GM21447 (cell line): Measurements from ENCODE around the gene PACSIN1.

Experiments used
- ATAC-seq: cut with Tn5 transposase; IDR thresholded peaks from one replicate; pipeline ENCODE4 v1.9.1; 2021; ENCODE audit not compliant: unreplicated experiment

PACSIN1 gene

DNA sequence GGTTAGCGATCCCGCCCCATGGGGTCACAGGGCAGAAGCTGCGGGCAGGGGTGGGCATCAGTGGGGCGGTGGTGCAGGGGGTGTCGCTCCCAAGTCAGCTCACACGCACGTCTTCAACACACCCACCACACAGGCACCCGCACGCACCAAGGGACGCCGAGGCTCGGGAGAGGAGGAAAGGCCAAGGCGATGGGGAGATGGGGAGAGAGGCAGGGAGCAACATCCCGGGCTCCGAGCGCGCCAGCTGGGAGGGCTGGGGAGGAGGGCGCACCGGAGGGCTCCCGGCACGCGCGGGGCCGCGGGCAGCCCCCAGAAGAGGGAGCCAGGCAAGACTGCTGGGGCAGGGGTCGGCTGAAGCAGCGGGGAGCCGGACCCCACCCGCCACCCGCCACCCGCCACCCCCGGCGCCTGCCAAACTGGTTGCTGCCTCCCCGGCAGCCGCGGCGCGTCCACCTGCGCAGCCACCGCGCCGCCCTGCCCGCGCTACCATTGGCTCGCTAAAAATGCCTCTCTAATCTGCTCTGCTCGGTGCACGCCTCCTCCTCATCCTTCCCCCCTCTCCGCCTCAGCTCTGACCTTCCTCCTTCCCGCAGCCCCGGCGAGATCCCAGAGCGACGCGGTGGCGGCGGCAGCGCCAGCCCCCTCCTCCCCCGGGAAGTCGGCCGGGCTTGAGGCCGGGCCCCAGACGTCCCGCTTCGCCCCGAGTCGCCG is at the start of gene PACSIN1:
Gene PACSIN1 (plus strand): TSS at position 546 of the 711 bp plus-strand sequence. CDS start 60,230 bp downstream, outside the sequence.
- ATAC-seq = no peak

GRCh38 chr6:34416877-34417371 is 49.0 kb upstream of the PACSIN1 start:
- no peak for ATAC-seq

DNA sequence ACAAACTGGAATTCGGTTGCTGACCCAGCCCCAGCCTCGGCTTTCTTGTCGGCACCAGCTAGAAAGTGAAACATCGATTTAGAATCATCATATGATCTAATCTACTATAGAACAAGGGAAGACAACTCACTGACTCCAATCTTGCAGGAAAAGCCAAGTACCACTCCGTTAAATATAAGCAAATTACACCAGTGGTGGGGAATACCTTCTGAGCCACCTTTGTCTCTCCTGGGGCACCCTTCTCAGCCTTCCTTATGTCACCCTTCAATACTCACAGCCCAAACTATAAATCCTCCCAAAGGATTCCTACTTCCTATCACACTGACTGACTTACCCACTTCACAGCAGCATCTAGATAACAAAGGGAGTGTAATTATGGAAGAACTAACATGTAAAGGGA is 47.5 kb upstream of the PACSIN1 start:
- no peak for ATAC-seq

DNA sequence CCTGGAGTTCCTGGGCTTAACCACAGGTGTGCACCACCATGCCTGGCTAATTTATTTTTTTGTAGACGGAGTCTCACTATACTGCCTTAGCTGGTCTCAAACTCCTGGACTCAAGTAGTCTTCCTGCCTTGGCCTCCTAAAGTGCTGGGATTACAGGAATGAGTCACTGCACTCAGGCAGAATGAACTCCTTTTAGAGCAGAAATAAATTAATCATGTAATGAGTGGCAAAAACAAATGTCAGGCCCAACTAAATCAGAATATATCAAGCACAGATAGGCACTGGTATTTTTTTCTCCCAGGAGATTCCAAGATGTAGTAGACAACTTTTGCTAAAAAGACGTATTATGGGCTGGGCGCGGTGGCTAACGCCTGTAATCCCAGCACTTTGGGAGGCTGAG is 42.6 kb upstream of the PACSIN1 start:
- ATAC-seq = no peak

GRCh38 chr6:34424200-34425131 is 41.4 kb upstream of the PACSIN1 start:
- no peak for ATAC-seq

GRCh38 chr6:34425132-34425497 is 40.8 kb upstream of the PACSIN1 start:
- no peak for ATAC-seq

DNA sequence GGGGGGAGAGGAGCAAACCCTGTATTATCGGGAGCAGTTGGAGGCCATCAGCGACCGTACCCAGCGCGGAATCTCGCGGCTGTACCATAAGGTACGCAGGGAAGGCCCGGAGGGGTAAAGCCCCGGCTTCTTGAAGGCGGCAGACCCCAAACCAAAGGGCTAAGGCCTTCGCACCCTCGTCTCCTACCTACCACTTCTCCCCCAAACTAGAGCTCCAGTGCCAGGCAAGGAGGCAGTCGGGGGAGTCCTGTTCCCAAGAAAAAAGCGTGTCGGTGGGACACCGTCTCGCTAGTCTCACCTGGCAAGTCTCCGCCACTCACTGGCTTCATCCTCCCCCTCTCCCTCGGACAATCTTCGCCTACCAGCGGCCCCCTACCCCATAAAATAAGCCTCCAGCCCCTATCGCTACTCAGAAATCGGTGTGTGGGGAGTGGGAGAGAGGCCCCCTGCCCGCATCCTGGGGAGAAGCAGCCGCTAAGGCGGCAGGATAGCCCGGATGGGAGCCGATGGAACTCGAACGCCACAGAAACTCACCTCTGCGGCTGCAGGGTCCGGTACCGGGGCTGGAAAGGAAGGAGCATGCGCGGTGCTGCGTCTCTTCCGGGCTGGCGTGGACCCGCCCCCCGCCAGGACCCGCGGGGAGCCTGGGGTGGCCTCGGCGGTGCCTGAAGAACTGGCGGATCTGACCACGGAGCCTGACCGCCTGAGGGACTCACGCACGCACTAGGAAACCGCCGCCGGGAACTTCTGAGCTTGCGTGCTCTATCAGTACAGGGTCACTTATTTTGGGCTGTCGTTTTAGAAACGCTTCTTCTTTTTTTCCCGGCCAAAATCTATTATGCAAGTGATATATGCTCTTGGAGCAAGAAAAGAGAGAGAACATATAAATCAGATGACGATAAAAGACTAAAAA is 40.1 kb upstream of the PACSIN1 start, which contains the start of gene RPS10:
Gene RPS10 (minus strand): TSS at position 572 of the 913 bp plus-strand sequence. CDS start 848 bp downstream, outside the sequence.
- ATAC-seq = peak; percentile 83

DNA sequence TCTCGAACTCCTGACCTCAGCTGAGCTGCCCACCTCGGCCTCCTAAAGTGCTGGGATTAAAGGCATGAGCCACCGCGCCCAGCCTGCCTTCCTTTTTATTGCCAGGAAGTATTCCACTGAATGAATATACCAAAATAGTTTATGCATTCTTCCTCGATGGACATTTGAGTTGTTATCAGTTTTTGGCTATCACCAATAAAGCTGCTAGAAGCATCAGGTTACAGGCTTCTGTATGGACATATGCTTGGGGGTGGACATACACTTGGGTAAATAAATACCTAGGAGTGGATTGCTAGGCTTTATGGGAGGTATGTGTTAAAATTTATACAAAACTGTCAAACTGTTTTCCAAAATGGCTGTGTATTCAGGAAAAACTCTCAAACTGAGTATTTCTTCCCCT is 30.0 kb upstream of the PACSIN1 start:
- no peak for ATAC-seq

GRCh38 chr6:34436803-34437643 is 28.9 kb upstream of the PACSIN1 start:
- ATAC-seq = no peak

- no peak for ATAC-seq
These were observed 28.3 kb upstream of the PACSIN1 start for GRCh38 chr6:34437644-34437970.

DNA sequence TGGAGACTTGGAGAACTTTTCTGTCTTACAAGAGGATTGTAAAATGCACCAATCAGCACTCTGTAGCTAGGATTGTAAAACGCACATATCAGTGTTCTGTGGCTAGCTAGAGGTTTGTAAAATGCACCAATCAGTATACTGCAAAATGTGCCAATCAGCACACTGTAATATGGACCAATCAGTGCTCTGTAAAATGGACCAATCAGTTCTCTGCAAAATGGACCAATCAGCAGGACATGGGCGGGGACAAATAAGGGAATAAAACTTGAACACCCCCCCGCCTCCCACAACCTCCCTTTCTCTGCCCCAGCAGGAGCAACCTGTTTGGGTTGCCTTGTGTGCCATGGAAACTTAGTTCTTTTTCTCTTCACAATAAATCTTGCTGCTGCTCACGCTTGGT is 27.2 kb upstream of the PACSIN1 start:
- no peak for ATAC-seq

GRCh38 chr6:34439442-34439841 is 26.4 kb upstream of the PACSIN1 start:
- ATAC-seq = no peak

DNA sequence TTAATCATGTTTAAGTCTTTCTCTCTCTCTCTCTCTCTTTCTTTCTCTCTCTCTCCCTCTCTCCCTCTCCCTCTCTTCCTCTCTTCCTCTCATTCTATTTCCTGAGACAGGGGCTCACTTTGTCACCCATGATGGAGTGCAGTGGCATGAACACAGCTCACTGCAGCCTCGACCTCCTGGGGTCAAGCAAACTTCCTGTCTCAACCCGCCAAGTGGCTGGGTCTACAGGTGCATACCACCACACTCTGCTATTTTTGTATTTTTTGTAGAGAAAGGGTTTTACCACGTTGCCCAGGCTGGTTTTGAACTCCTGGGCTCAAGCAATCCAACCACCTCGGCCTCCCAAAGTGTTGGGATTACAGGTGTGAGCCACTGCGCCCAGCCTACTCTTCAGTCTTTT is 24.4 kb upstream of the PACSIN1 start:
- no peak for ATAC-seq

GRCh38 chr6:34445313-34445860 is 20.5 kb upstream of the PACSIN1 start:
- ATAC-seq = no peak

DNA sequence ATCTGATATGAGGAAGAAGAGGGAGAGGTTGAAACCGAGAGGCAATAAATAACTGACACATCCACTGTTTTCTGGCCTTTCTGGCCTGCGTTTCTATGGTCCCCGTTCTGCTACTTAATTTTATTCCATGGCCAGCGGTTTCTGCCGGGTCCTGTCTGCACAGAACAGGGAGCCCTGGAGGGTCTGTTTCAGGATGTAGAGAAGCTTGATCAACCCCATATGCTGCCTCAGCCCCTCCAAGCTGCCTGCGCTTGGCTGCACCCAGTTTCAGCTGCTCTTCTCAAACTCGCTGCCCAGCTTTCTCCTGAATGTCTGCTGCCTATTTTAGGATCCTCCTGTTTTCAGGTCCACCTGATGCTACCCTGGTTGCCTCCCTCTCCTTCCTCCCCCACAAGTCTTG is 18.5 kb upstream of the PACSIN1 start:
- ATAC-seq = no peak

DNA sequence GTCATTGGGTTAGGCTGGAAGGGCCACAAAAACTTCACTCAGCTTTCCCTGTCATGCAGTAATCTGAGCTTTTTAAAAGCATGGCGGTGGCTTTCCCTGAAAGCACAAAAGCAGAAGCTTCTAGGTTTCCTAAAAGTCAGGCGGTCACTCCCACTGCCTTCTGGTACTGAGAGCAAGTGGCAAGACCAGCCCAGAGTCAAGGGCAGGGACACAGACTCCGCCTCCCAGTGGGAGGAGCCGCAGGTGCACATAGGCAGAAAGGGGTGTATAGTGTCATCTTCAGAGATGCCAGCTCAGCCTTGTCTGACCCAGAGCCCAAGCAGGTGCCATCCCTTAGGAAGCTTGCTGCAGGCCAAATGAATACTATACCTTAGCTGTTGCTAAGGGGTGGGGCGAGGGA is 18.0 kb upstream of the PACSIN1 start:
- ATAC-seq = no peak

DNA sequence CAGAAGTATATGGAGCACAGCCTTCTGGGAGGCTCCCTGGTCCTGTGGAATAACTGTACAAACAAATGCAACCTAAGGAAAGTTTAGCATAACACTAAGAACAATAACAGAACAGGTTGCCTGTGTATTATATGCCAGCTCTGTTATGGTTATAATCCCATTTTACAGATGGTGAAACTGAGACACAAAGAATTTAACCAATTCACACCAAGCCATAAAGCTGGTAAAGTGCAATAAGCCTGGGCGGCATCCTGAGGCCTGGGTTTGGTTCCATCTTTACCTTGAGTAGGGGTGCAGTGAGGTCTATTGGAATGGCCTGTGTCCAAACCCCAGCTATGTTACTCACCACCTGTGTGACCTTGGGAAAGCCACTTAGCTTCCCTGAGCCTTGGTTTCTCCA is 14.7 kb upstream of the PACSIN1 start:
- ATAC-seq = no peak

- no peak for ATAC-seq
These were observed 10.0 kb upstream of the PACSIN1 start for GRCh38 chr6:34455831-34456230.

GRCh38 chr6:34457382-34457741 is 8.5 kb upstream of the PACSIN1 start:
- ATAC-seq = no peak
